Body of pancreas (tissue), 4 donors: ENCODE data around the gene FOXD3. TPM values are rescaled to one million over a fixed set of nuclear protein-coding genes. Genes with fewer than 3 reads are reported as not detected.
"Not testable (repeated sequence)": the region's sequence is repeated elsewhere in the genome, so short reads cannot be mapped to it uniquely, and the experiment has no call there.

Experiments used
- ATAC-seq: fragments of 150-250 bp; one replicate; pipeline ENCODE4 v1.9.1; 2016
- DNase-seq, 4 donors: peaks; one replicate each; pipeline ENCODE4 v3.0.0-alpha.2; 2019
- H3K27ac ChIP-seq, 4 donors: fragments of 200-600 bp; sonication (generic); 1 replicate in 3 of 4; 2 replicates in 1 of 4; pipeline versions ENCODE4 v1.5.1 to v1.6.1; 2016 to 2019; ENCODE audit warnings: mild to moderate bottlenecking in 1 of 4, mixed read lengths in 1 of 4, moderate library complexity in 1 of 4
- H3K27me3 ChIP-seq, 2 donors: fragments of 200-600 bp; sonication (generic); one replicate each; pipeline ENCODE4 v1.6.0; 2016; ENCODE audit warnings: mild to moderate bottlenecking in 1 of 2
- H3K36me3 ChIP-seq, 2 donors: fragments of 200-600 bp; sonication (generic); replicated peaks in 1 of 2; 2 replicates each; pipeline ENCODE4 v1.5.1; 2016; ENCODE audit warnings: low read depth in 2 of 2; ENCODE audit not compliant: insufficient read depth in 1 of 2
- H3K4me1 ChIP-seq: fragments of 200-600 bp; sonication (generic); one replicate; pipeline ENCODE4 v1.6.0; 2016
- H3K4me3 ChIP-seq, 2 donors: fragments of 200-600 bp; sonication (generic); 1 replicate in 1 of 2; 2 replicates in 1 of 2; pipeline ENCODE4 v1.5.1; 2016 to 2019
- H3K9me3 ChIP-seq, 3 donors: fragments of 200-600 bp; sonication (generic); 1 replicate in 2 of 3; 2 replicates in 1 of 3; pipeline ENCODE4 v1.5.1; 2016
- CTCF ChIP-seq, 7 experiments: fragments of 450-650 bp in 4 of 7; fragments of 200-600 bp in 3 of 7; sonication (generic) in 3 of 7; IDR thresholded peaks; one replicate each; pipeline ENCODE4 v1.5.1; 2016 to 2019; ENCODE audit warnings: antibody characterized with exemption in 7 of 7
- POLR2A ChIP-seq, 3 donors: fragments of 450-650 bp; IDR thresholded peaks; one replicate each; pipeline ENCODE4 v1.6.1; 2016; ENCODE audit warnings: antibody characterized with exemption in 3 of 3, mild to moderate bottlenecking in 2 of 3
- WGBS, 2 donors: methylation state at CpG; one replicate each; pipeline ENCODE4 v1.1.5; 2017; 5-methylcytosine and 5-hydroxymethylcytosine counted together
- intact Hi-C: fragments of 100-400 bp; cut with DNase I; formaldehyde crosslinking; loops from one replicate; pipeline ENCODE4 v1.15.1; 2023
- total RNA-seq, 2 donors: library from RNA; depleted of rRNA; stranded (reverse); fragments of >200 nt; gene quantifications; one replicate each; pipeline ENCODE4 v1.1.0, GENCODE V29; 2016

Gene FOXD3
- total RNA-seq, 2 donors from 2014 or later, result 0.26 TPM; not detected in 1

GRCh38 chr1:63330331-63330916 is 8.1 kb downstream of the FOXD3 start:
- H3K4me3 ChIP-seq, result no peak overlapping the region
- H3K27me3 ChIP-seq, result peaks cover 0 to 46% of the 10 kb centered on the region in 2 donors
- ATAC-seq (no peak), DNase-seq (no peak)
- no peak for TF ChIP-seq POLR2A (IDR thresholded peaks at IDR 0.05)
- intact Hi-C loops, result no loop called here
- no peak overlapping the region for H3K27ac ChIP-seq
- WGBS, 2 donors, result 6 to 8% methylated on average over 28 of the region's 28 CpGs
- no peaks in the 10 kb centered on the region for H3K36me3 ChIP-seq
- peaks cover 9% of the 10 kb centered on the region for H3K4me1 ChIP-seq
- no peaks in the 10 kb centered on the region for H3K9me3 ChIP-seq

- no peaks in the 10 kb centered on the region for H3K27me3 ChIP-seq
- 28 to 32% methylated on average over 2 of the region's 2 CpGs for WGBS, 2 donors
- intact Hi-C loops, result no loop called here
- TF ChIP-seq CTCF (IDR thresholded peaks at IDR 0.05) (no peak), POLR2A (IDR thresholded peaks at IDR 0.05) (no peak)
- H3K36me3 ChIP-seq, result no peaks in the 10 kb centered on the region
- H3K27ac ChIP-seq, result no peak overlapping the region
- no peak overlapping the region for H3K4me3 ChIP-seq
- ATAC-seq (no peak), DNase-seq (no peak)
- H3K9me3 ChIP-seq, result no peaks in the 10 kb centered on the region
- no peaks in the 10 kb centered on the region for H3K4me1 ChIP-seq
Measured at GRCh38 chr1:63342402-63342801, 20.0 kb downstream of the FOXD3 start.

GRCh38 chr1:63343922-63344321 is 21.6 kb downstream of the FOXD3 start:
- 67 to 92% methylated on average over 1 of the region's 1 CpG for WGBS, 2 donors
- no peaks in the 10 kb centered on the region for H3K9me3 ChIP-seq
- TF ChIP-seq POLR2A (IDR thresholded peaks at IDR 0.05), result no peak
- no peak for TF ChIP-seq CTCF (IDR thresholded peaks at IDR 0.05)

GRCh38 chr1:63350320-63350719 is 28.0 kb downstream of the FOXD3 start:
- no peaks in the 10 kb centered on the region for H3K36me3 ChIP-seq
- H3K4me3 ChIP-seq, result no peak overlapping the region
- DNase-seq (no peak), ATAC-seq (no peak)
- no peak overlapping the region for H3K27ac ChIP-seq
- H3K9me3 ChIP-seq, result no peaks in the 10 kb centered on the region
- H3K4me1 ChIP-seq, result no peaks in the 10 kb centered on the region
- 88 to 96% methylated on average over 5 of the region's 5 CpGs for WGBS, 2 donors
- no peaks in the 10 kb centered on the region for H3K27me3 ChIP-seq
- intact Hi-C loops, result no loop called here
- TF ChIP-seq CTCF (IDR thresholded peaks at IDR 0.05), result no peak
- no peak for TF ChIP-seq POLR2A (IDR thresholded peaks at IDR 0.05)

More at GRCh38 chr1:63343922-63344321, 21.6 kb downstream of the FOXD3 start:
- Histone ChIP-seq H3K4me3 (no peak overlapping the region), H3K27me3 (no peaks in the 10 kb centered on the region), H3K27ac (no peak overlapping the region), H3K36me3 (no peaks in the 10 kb centered on the region), H3K4me1 (no peaks in the 10 kb centered on the region)
- intact Hi-C loops, result no loop called here
- ATAC-seq, result no peak
- DNase-seq, result no peak

GRCh38 chr1:63352736-63353135 is 30.4 kb downstream of the FOXD3 start:
- Histone ChIP-seq H3K4me3 (no peak overlapping the region), H3K27me3 (no peaks in the 10 kb centered on the region), H3K27ac (no peak overlapping the region), H3K36me3 (no peaks in the 10 kb centered on the region), H3K4me1 (no peaks in the 10 kb centered on the region), H3K9me3 (no peaks in the 10 kb centered on the region)
- intact Hi-C loops, result no loop called here
- no peak for TF ChIP-seq POLR2A (IDR thresholded peaks at IDR 0.05)
- DNase-seq (no peak), ATAC-seq (no peak)
- WGBS, 2 donors, result 57 to 64% methylated on average over 2 of the region's 2 CpGs

GRCh38 chr1:63356234-63356633 is 33.9 kb downstream of the FOXD3 start:
- H3K27me3 ChIP-seq, ATAC-seq, DNase-seq, H3K27ac ChIP-seq, H3K36me3 ChIP-seq, H3K4me3 ChIP-seq, H3K9me3 ChIP-seq, H3K4me1 ChIP-seq, intact Hi-C loops: not testable (repeated sequence)
- WGBS, 2 donors, result 60 to 85% methylated on average over 2 of the region's 2 CpGs
